EH (cell line): ENCODE results near the gene UQCR11.

Experiments used
- DNase-seq: peaks from one replicate; pipeline ENCODE4 v3.0.0-alpha.2; 2015; ENCODE audit warnings: low read depth

Gene UQCR11

DNA sequence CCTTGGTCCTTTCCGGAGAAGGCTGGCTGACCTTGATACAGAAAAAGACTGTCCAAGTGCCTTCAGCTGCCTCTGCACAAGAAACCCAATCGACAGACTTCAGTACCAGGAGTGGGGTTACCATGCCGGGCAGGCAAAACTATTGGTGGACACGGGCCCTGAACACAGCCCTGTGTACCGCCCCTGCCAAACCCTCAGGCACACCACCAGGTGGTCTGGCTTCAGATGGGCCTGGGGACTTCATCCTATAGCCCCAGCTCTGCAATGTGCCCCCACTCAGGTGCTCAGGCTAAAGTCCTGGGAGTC is 29.6 kb upstream of the UQCR11 start:
- DNase-seq: no peak

DNA sequence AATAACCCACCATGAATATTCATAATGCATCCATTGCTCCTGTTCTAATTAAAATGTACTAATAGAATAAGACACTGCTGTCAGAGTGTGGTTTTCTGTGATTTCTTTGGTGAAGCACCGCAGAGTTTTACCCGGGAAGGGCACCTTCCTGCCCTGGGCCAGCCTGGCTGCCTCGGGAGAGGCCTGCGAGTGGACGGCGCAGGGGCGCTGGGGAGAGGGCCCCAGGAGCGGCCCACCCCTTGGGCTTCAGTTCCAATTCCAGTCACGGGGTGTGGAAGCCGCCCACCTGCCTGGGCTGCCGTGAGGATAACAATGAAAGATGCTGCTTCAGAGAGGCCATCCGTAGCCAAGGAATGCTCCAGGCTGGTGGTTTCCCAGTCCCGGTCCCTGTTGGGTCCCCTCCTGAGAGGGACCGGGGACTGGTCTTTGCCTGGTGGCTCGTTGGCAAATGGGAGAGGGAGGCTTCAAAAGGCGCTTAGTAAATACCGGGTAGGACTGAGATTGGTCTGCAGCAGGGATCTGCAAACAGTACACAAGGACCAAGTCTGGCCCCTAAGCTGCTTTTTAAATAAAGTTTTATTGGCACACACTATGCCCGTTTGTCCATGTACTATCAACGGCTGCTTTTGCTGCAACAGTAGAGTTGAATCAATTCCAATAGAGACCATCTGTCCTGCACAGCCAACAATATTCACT is 29.1 kb upstream of the UQCR11 start:
- no peak for DNase-seq

DNA sequence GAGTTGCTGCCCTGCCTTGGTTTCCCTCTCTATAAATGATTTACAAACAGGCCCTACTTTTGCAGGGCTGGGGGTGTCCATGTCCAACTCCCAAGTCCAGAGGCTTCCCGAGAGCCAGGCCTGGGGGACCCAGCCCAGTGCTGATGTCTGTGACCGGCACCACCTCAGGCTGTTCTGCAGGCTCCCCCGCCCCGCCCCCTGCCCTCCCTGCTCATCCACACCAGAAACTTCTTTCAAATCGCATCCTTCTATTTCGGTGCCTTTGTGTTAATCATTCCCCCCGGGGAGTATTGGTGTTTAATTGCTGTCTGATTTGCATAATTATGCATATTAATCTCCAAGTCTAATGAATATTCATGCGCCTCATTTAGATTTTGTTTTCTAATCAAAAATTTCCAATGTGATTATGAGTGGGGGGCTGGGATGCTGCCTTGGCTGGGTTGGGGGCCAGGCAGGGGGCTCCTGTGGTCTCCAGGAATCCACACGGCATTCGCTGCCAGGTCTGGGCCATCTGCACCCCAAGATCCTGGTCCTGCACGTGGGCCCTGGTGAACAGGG is 28.1 kb upstream of the UQCR11 start:
- DNase-seq: no peak

DNA sequence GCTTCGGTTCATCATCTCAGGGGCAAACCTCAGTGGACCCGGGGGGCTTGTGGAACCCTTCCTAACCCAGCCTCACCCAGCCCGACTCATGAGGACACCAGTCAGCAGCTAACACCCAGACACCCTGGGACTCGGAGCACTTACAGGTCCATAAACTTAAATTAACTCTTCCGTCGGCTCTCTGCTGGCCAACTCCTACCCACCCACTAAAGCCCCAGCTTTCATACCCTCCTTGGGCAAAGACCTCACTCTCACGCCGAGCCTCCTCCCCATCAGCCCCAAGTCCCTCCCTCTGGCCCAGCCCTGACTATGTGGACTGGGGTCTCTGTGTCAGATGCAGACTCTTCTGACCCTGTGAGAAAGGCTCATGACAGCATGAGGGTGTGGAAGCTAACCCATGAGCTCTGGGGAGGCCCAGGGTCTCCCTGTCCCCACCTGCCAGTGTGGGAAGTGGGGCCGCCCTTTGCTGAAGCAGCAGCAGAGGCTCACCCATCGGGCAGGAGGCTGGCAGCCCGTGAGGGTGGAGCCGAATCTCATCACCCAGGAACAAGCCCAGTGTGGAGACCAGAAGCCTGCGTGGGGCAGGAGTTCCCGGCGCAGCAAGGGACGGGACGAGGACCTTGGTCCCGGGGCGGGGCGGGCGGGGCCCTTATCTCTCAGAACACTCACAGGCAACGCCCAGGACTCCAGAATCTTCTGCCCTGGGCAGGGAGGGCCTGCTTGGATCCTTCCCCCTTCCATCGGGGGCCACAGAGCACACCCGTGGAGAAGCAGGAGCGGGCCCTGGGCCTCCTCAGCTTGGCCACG is 27.4 kb upstream of the UQCR11 start:
- DNase-seq: no peak

DNA sequence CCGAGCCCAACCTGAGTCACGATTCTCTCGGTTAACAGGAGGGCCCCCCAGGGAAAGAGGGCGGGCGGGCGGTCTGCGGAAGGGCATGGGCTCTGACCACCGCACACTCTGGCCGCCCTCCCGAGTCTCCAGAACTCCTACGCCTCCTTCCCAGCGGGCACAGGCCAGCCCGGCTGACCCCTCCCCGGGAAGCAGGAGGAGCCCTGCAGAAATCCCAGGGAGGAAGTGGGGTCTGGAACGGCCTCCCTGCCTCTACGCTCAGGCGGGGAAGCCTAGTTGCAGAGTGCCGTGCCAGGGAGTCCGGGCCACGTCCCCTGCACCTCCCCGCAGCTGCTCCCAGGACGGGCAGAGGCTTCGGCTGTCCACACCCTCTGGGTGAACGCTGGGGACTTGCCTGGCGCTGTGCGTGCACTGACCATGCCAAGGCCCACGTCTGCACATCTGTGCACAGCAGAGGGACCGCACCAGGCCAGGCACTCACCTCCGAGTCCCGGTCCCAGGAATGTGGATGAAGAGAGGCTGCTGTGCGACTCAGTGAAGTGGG is 26.4 kb upstream of the UQCR11 start:
- no peak for DNase-seq

DNA sequence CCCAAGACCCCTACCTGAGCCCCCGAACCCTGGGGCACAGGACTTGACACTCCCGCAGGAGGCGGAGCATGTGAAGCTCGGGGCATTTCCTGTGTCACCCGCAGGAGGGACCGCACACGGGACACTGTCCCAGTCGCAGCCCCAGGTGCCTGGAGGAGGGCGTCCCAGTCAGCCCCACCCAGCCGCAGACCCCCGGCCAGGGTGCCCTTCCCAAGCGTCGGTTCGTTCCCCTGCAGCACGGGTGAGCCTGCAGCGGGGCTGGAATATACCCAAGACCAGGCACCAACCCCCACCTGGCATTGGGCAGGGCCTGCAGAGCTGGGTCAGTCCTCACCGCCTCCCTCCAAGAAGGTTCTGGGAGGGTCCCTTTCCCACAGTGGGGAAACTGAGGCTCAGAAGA is 25.5 kb upstream of the UQCR11 start:
- no peak for DNase-seq

DNA sequence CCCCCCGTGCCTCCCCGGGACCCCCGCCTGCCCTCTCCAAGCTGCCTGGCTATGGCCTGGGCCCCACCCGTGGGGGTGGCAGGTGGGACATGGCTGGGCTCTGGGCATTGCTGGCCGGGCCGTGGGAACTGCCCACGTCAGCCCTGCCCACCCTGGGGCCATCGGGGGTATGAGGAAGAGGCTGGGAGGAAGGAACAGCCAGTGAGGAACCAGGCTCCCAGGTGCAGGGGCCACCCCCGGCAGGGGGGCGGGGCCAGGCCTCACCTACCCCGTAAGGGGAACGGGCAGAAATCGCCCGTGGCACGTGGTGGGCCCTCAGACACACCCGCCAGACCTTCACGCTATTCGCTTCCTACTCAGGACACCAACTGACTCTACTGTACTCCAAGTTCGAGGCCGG is 24.8 kb upstream of the UQCR11 start:
- DNase-seq: no peak

DNA sequence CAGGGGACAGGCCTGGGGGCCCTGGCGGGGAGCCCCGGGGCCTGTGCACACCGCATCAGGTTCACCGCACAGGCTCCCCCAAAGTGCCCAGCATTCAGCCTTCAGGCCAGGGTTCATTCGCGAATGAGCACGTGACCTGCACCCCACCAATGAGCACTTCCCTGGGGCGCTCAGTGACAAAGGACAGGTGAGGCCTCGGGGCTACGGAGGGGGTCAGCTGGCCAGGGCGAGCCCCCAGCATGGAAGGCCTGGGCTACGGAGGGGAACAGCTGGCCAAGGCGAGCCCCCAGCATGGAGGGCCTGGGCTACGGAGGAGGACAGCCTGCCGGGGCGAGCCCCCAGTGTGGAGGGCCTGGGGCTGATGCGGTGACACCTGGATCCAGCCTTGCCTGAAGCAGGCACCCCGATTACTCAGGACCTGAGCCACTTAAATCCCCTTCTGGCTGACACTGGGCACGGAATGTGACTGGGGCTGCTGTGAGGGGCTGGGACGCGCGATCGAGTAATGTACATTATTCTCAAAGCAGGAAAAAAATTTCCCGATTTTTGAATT is 24.1 kb upstream of the UQCR11 start:
- DNase-seq: no peak

DNA sequence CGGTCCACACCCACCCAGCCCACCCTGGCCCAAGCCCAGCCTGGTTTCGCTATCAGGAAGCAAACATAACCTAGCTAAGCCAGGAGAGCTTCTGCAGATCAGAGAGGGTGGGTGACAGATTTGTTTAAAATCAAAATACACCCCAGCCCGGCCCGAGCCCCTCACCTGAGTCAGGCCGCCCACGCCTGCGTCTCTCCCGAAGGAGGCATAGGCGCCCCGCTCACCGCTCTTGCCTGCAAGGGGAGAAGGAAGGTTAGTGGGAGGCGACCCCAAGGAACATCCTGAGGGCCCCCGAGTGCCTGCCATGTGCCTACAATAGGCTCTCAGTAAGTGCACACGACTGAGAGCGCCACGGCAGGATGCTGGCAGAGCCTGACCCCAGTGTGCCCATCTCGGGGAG is 21.9 kb upstream of the UQCR11 start:
- no peak for DNase-seq

DNA sequence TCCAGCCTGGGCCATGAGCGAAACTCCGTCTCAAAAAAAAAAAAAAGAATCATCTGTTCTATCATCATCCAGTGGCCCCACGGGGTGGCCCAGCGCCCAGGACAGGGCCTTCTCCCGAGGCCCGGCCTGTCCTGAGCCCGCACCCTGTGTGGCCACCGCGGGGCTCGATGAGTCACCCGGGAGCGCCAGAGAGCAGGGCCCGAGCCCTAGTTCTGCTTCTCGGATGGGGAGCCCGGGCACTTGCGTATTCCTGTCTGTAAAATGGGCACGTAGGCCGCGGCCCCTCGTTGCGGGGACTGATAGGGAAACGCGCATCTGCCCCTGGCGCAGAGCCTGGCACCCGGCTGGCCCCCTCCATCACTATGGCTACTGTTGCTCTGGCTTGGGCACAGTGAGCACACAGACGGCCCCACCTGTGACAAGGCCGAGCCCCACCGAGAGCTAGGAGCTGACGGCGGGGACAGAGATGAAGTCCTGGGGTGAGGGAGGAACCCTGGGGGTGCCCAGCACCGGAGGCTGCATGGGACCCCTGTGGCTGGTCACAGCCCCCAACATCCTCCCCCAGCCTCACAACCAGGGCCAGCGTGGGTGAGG is 21.3 kb upstream of the UQCR11 start:
- peak; percentile 21 for DNase-seq

DNA sequence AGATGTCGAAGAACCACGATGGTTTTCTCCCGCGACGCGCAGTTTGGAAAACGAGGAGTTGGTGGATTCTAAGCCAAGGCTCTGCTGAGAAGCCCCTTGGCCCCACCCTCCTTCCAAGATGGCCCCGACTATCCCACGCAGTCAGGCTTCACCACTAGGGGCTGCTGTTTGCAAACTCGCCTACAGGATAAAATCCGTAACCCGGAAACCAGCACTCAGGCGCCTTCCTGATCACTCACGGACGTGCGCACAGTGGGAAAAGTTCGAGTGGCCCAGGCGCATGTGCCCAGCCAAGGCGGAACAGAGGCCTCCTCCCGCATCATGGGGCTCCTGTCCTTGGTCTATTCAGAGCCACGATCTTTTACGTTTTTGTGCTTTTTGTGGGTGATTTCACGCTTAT is 19.2 kb upstream of the UQCR11 start:
- peak; percentile 46 for DNase-seq

DNA sequence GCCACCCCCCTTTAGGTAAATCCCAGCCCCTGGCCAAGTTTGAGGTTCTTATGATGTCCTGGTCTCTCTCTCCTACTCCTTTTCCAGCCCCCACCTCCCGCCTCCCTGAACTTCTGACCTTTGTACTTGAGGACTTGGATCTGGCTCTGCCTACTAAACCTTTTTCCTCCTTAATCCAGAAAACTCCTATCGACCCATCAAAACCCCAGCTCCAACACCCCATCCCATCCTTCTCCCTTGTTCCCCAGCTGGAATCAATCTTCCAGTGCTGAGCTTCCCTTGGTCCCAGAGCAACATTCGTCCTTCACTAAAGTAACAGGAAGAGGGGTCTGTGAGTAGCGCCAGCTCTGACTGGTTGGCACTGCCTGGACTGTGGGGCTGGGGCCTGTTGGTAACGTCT is 17.3 kb upstream of the UQCR11 start:
- DNase-seq: no peak

DNA sequence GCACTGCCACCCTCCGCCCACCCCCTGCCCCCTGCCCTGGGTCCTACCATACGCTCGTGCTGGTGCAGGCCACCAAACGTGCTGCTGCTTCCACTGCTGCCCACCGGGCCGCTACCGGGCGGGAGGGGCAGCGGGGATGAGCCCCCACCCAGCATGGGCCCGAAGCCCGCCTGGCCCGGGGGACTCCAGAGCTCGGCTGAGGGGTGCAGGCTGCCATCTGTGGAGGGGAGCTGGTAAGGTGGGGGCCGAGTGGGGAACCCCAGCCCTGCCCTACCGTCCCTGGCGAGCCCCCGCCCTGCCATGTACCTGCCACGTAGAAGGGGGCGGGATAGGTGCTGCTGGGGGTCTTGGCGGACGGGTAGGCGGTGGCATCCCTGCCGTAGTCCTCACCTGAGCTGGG is 16.7 kb upstream of the UQCR11 start:
- no peak for DNase-seq

DNA sequence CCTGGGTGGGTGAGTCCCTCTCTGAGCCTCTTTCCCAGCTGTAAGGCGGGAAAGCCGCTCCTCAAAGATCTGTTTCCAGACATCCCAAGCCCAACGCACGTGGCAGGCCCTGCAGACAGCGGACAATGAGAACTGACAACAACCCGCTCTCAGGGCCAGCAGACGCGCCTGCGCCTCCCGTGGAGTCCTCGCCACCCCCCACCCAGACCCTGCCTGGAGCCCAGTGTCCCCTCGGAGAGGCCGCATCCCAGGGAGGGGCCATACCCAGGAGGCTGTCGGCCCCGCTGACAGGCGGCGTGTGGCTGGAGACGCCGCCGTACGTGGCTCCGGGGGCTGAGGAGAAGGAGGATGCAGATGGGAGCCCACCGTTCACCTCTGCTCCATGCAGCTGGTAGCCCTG is 16.3 kb upstream of the UQCR11 start:
- no peak for DNase-seq

DNA sequence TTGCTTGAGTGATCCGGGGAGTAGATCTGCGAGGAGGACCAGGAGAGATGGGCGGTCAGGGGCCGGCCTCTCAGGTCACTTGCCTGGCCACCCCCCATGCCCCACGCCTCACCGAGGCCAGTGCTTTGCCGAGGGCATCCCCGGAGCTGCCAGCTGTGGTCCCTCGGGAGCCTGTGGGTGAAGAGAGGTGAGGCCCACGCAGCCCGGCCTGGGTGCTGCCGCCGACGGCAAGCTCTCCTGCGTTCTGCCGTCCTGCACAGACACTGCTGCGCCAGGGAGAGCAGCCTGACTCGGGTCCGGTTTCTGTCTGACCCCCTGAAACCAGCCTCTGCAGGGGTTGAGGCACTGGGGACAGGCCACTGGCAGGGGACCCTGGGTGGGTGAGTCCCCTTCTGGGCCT is 15.8 kb upstream of the UQCR11 start:
- DNase-seq: no peak

DNA sequence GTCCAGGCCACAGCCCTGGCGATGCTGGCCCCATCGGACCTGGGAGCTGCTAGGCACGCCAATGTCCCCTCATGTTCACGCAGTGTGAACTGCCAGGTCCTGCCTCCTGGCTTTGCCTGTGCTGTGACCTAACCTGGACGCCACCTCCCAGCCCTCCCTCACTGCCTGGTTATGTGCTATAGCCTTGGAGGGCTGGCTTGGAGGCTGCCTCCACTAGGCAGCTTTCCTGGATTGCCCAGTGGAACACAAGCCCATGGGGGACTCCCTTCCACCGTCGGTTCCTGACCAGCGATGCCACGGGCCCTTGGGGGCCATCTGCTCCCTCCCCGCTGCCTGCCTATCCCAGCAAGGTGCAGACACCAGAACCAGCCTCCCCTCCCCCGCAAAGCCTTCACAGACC is 15.2 kb upstream of the UQCR11 start:
- no peak for DNase-seq

DNA sequence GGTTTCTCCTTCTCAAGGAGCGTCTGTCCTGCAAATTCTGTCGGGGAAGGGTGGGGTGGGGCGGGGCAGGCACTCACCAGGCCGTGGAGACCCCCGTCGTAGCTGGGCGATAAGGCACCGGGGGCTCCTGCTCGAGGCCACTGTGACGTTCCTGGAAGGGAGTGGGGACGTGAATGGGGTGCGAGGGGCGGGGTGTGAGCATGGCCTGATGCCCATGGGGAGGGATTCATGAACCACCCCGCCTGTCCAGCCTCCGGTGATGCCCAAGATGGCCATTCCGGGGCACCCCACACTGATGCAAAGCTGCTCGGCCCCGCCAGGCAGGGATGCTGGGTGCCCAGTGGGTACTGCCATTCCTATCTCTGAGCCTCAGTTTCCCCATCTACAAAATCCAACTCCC is 14.4 kb upstream of the UQCR11 start:
- DNase-seq: no peak

DNA sequence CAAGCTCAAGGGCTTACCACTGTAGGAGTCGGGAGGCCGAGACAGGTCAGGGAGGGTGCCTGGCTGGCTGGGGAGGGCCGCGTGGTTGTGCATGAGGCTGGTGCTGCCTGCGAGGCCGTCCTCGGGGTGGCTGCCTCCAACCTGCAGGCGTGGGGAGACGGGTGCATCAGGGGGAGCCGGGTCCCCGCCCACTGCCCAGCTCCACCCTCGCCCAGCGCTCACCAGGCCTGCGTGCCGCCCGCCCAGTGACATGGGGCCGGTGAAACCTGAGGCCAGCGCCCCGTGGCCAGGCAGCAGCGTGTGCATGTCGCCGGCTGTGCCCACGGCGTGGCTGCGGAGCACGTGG is 13.8 kb upstream of the UQCR11 start:
- no peak for DNase-seq

DNA sequence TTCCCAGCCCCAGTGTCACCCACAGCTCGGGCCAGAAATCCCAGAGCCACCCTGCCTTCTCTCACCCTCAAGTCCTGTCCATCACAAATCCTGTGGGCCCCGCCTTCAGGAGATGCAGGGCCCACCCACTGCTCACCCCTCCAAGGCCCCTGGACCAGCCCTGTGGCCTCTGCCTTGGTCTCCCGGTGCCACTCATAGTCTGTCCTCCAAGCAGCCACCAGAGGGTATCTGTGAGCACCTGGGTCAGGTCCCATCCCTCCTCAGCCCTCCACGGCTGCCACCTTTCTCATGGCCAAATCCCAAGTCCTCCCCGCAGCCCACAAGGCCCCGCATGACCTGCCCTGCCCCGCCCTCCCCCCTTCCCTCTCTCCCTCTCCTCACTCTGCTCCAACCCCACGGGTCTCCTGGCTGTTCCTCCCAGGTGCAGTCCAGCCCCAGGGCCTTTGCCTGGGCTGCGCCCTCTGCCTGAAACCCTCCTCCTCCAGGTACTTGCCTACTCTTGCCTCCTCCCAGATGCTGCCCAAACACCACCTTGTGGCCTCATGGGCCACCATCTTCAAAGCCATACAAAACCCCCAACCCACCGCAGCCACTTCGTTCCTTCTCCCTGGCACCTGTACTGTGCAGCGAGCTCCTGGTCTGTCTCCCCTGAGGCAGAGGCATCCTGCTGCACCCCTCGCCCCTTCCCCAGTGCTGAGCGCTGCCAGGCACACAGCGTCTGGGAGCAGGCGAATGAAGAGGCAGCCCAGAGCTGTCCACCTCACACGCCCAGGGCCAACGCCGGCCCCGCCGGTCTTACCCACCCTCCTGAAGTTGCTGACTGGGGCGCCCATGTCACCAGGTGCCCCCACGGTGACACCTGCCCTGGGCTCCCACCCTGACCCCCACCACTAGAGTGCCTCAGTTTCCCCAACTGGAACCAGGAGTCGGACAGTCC is 13.2 kb upstream of the UQCR11 start:
- DNase-seq: peak; percentile 34

DNA sequence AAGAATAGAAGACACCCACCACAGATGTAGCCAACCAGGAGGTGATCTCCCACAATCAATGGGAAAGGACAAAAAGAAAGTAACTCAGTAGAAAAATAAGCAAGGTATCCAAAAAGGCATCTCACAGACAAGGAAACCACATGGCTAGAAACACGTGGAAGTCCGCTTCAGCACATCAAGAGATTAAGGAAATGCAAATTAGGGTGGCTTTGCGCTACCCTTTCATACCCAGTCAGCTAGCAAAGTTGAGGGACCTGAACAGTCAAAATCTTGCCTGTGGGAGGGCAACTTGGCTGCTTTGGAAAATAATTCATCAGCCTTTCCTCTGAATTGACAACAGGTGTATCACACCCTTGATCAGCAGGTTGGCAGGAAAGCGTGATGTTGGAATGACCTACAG is 11.6 kb upstream of the UQCR11 start:
- DNase-seq: no peak

DNA sequence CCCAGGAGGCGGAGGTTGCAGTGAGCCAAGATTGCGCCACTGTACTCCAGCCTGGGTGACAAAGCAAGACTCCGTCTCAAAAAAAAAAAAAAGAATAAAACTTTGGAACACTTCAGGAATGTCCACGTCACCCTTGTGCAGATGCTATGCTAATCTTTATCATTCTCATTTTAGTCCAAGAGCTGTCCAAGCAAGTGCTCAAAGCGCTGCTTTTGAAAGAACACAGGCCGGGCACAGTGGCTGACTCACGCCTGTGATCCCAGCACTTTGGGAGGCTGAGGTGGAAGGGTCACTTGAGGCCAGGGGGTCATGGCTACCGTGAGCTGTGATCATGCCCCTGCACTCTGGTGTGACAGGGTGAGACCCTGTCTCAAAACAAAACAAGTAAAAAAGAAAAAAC is 11.1 kb upstream of the UQCR11 start:
- peak; percentile 27 for DNase-seq
